Neural progenitor cell (in vitro differentiated cells): ENCODE measurements around the gene NDRG2.

Experiments used
- EZH2 ChIP-seq: fragments of 200-600 bp; sonication (generic); IDR thresholded peaks from 2 replicates; pipeline ENCODE4 v1.6.1; 2017; ENCODE audit warnings: antibody characterized with exemption, mild to moderate bottlenecking, moderate library complexity
- EZH2phosphoT487 ChIP-seq: fragments of 200-600 bp; sonication (generic); IDR thresholded peaks from 2 replicates; pipeline ENCODE4 v1.6.1; 2017; ENCODE audit warnings: antibody characterized with exemption
- TF ChIP-seq, protein P1 (sequence below): fragments of 200-600 bp; sonication (generic); IDR thresholded peaks from 2 replicates; pipeline ENCODE4 v1.5.1; 2017; ENCODE audit warnings: antibody characterized with exemption, mild to moderate bottlenecking

DNA sequence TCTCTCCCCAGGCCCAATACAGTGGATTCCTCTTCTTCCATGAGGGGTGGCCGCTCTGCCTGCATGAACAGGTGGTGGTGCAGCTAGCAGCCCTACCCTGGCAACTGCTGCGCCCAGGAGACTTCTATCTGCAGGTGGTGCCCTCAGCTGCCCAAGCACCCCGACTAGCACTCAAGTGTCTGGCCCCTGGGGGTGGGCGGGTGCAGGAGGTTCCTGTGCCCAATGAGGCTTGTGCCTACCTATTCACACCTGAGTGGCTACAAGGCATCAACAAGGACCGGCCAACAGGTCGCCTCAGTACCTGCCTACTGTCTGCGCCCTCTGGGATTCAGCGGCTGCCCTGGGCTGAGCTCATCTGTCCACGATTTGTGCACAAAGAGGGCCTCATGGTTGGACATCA, 49.1 kb upstream of the NDRG2 start:
- TF ChIP-seq, protein P1, sequence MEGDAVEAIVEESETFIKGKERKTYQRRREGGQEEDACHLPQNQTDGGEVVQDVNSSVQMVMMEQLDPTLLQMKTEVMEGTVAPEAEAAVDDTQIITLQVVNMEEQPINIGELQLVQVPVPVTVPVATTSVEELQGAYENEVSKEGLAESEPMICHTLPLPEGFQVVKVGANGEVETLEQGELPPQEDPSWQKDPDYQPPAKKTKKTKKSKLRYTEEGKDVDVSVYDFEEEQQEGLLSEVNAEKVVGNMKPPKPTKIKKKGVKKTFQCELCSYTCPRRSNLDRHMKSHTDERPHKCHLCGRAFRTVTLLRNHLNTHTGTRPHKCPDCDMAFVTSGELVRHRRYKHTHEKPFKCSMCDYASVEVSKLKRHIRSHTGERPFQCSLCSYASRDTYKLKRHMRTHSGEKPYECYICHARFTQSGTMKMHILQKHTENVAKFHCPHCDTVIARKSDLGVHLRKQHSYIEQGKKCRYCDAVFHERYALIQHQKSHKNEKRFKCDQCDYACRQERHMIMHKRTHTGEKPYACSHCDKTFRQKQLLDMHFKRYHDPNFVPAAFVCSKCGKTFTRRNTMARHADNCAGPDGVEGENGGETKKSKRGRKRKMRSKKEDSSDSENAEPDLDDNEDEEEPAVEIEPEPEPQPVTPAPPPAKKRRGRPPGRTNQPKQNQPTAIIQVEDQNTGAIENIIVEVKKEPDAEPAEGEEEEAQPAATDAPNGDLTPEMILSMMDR: no peak
- no peak for TF ChIP-seq EZH2
- no peak for TF ChIP-seq EZH2phosphoT487
